ENCODE data around the gene THSD7A.

THSD7A gene, protein sequence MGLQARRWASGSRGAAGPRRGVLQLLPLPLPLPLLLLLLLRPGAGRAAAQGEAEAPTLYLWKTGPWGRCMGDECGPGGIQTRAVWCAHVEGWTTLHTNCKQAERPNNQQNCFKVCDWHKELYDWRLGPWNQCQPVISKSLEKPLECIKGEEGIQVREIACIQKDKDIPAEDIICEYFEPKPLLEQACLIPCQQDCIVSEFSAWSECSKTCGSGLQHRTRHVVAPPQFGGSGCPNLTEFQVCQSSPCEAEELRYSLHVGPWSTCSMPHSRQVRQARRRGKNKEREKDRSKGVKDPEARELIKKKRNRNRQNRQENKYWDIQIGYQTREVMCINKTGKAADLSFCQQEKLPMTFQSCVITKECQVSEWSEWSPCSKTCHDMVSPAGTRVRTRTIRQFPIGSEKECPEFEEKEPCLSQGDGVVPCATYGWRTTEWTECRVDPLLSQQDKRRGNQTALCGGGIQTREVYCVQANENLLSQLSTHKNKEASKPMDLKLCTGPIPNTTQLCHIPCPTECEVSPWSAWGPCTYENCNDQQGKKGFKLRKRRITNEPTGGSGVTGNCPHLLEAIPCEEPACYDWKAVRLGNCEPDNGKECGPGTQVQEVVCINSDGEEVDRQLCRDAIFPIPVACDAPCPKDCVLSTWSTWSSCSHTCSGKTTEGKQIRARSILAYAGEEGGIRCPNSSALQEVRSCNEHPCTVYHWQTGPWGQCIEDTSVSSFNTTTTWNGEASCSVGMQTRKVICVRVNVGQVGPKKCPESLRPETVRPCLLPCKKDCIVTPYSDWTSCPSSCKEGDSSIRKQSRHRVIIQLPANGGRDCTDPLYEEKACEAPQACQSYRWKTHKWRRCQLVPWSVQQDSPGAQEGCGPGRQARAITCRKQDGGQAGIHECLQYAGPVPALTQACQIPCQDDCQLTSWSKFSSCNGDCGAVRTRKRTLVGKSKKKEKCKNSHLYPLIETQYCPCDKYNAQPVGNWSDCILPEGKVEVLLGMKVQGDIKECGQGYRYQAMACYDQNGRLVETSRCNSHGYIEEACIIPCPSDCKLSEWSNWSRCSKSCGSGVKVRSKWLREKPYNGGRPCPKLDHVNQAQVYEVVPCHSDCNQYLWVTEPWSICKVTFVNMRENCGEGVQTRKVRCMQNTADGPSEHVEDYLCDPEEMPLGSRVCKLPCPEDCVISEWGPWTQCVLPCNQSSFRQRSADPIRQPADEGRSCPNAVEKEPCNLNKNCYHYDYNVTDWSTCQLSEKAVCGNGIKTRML (N-terminal part only)

DNA sequence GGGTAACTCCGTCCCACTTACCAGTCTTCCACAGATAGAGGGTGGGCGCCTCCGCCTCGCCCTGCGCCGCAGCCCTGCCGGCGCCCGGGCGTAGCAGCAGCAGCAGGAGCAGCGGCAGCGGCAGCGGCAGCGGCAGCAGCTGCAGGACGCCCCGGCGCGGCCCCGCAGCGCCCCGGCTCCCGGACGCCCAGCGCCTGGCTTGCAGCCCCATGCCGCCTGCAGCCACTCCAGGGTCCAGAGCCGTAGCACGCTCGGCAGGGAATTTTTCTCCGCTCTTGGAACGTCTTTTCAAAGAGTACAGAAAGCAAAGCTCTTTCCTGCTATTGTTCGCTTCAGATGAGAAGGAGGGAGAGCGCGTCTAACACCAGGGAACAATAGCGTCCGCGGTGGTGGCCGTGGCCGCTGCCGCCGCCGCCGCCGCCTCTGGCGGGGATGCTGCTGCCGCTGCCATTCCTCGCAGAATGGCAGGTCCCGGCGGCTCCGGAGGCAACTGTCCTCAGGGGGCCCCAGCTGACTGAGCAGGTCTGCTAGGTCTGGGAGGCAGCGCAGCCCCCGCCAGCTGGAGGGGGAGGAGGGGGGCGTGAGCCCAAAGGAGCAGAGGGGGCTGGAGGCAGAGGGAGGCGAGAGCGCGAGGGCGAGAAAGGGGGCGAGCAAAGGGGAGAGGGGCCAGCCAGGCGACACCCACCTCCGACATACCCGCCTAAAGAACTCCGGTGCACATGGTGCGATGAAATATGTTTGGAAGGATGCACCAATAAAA is at the start of gene THSD7A:
THSD7A (minus strand) TSS at position 463 of the 760 bp plus-strand sequence; CDS start at position 211, 252 bp downstream.
- peak; percentile 74 for DNase-seq

- no peak for DNase-seq
Measured at GRCh38 chr7:11881680-11882079, 49.7 kb upstream of the THSD7A start.

DNA sequence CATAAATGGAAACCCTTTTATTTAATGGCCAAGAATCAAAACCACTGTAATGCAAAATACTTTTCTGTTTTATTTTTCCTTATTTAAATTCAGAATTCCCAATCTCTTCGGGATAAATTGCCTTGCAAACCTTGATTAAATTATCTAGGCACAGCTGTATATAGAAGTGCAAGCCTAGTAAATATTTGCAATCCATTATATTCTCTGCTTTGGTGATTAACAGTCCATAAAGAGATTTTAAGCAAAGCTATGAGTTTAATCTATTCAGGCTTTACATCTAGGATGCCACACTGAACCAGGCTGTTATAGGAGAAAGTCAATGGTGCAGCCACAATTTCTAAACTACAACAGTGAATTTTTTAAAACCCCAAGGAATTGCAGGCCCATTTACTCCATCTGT is 43.6 kb upstream of the THSD7A start:
- DNase-seq = peak; percentile 15

DNA sequence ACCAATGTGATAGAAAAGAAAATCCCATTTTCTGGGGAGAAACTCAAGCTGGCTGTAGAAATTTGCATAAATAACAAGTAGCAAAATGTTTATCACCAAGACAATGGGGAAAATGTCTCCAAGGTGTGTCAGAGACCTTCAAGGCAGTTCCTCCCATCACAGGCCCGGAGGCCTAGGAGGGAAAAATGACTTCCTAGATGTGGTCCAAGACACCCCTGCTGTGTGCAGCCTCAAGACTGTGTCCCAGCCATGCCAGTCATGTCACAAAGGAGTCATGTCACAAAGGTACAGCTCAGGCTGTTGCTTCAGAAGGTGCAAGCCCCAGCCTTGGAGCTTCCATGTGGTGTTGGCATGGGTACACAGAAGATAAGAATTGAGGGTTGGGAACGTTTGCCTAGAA is 33.7 kb upstream of the THSD7A start:
- no peak for DNase-seq

DNA sequence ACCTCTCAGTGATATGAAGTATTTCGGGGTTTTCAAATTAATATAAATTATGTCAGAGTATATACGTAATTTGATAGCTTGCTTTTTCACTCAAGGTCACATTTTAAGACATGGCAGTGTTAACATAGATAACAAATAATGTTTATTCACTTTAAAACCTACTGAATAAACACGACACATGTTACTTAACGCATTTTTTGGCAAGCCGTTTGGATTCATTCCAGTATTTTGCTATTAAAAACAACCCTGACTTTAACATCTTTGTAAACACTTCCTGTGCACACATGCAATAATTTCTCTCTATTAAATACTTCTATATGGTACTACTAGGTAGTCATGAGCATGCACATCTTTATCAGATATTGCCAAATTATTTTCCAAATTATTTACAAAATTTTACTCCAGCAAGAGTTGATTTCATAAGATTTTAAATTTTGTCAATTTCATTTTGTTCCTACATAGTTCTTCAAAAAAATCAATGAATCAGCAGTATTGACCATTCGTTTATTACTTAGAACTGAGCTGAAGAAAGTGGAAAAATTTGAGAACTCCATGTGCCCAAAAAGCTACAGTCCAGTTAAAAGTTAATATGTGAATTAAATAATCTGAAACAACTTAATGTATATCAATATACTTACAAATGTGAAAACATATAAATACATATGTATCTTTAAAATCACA is 26.8 kb upstream of the THSD7A start:
- no peak for DNase-seq

DNA sequence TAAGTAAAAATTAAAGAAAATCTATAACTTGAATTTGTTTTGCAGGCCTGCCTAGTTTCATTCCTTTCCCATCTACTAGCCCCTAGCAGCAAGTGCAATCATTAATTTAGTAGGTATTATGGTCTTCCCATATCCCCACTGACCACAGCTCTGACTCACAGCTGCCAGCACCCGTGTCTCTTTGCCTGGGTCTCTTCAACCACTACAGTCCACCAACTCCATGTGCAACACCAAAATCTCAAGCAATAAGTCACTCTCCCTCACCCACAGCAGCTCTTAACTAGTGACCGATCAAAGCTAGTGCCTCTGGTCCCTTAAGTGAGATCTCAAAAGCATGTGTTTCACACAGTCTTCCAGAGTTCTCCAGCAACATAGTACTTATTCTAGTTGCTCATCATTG is 26.0 kb upstream of the THSD7A start:
- DNase-seq = no peak

DNA sequence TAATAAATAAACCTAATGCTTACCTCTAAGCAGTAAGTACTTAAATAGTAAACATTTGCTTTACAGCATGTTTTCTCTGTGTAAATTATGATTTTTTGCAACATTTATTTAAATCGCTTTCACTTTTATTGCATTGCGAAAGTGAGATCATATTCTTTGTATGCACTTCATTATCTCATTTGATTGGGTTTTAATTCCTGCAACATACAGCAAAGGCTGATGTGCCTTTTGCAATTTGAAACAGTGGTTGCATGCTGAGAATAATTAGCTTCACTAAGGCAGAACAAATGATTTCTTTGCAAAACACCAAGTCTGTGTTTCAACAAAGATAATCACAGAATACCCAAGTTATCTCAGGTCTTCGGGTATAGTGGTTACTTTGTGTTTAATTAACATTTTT is 16.3 kb upstream of the THSD7A start:
- peak; percentile 50 for DNase-seq

GRCh38 chr7:11847336-11847735 is 15.3 kb upstream of the THSD7A start:
- DNase-seq = peak; percentile 86

GRCh38 chr7:11846361-11846955 is 14.5 kb upstream of the THSD7A start:
- DNase-seq = no peak

- DNase-seq = no peak
Measured at GRCh38 chr7:11843113-11843765, 11.2 kb upstream of the THSD7A start.

DNA sequence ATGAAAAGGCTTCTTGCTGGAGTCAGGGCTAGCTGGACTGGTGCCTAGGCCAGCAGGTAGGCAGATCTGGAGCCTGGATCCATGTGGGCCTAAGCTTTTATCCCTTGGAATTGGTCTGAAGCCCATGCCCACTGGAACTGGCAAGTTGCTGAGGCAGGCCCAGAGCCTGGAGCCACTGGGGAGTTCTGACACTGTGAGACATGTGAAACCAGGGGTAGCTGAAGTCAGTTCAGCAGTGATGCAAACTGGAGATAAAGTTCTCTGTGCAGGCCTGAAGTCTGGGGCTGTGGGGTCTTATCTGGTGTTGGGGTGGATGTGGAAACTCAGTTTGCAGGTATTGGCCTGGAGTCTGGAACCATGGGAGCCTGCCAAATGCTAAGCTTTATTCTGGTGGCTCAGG is 9.7 kb upstream of the THSD7A start:
- DNase-seq = no peak

GRCh38 chr7:11835260-11835659 is 3.3 kb upstream of the THSD7A start:
- peak; percentile 3 for DNase-seq

DNA sequence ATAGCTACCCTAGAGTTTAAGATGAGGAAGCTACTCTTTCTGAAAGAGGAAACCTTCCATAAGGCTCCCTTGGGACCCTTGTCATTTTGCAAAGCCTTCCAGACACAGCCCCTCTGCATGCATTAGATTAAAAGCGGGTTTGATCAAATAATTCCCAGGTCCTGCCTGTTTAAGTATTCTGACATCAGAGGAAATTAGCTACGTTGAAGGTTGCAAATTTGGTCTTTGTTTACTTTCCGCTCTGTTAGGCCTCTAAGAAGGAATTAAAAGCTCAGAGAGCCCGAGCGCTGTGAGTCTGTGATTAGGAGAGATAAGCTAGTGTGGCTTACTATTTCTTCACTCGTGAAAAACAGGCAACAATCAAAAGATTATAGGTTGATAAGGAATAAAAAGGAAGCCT is 1.4 kb upstream of the THSD7A start:
- DNase-seq = peak; percentile 55

DNA sequence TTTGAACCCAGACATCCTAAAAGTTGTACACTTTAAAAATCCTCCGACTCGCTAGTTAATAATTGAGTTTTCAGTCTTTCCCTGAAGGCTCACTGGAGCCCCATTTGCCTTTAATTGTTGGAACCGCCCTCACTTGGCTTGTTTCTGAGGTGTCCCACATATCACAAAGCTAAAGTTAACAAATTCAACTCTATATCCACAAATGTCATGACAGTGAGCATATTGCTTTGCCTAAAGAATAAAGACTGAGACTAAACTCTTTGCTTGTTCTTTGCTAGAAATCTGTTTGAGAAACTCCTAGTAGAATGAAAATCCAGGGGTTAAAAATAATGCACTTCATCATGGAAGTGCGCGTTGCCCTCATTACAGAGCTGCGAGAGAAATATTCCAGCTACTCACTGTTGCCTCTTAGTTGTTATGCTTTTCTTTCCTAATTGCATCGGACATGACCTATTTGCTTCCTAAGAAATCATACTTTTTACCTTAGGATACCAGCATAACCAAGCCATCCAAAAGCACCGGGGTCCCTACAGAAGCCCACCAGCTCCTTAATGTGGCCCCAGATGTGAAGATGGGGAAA is 752 bp downstream of the THSD7A start:
- DNase-seq = peak; percentile 15

GRCh38 chr7:11830582-11831155 is 1.3 kb downstream of the THSD7A start:
- DNase-seq = no peak

- DNase-seq = no peak
Measured at GRCh38 chr7:11829954-11830353, 2.0 kb downstream of the THSD7A start.

DNA sequence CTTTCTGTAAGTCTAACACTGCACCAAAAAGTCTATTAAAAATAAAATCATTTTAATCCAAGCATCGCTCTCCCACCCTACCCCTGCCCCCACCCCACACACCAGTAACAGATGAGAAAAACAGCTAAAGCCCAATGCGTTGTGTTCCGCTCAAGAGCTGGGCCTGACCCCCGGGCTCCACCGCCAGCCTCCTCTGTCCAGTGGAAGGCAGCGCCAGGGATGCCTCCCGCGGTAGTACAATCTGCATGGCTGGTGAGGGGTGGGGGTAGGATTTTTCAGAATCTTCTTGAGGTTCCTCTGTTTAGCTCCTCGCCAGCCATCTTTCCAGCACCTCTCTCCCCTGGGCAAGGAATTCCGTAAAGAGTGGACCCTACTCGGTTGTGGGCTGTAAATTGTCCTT is 12.1 kb downstream of the THSD7A start:
- DNase-seq = no peak

- DNase-seq = no peak
Measured at GRCh38 chr7:11819271-11819670, 12.7 kb downstream of the THSD7A start.

- DNase-seq = no peak
Measured at GRCh38 chr7:11818281-11818680, 13.7 kb downstream of the THSD7A start.

DNA sequence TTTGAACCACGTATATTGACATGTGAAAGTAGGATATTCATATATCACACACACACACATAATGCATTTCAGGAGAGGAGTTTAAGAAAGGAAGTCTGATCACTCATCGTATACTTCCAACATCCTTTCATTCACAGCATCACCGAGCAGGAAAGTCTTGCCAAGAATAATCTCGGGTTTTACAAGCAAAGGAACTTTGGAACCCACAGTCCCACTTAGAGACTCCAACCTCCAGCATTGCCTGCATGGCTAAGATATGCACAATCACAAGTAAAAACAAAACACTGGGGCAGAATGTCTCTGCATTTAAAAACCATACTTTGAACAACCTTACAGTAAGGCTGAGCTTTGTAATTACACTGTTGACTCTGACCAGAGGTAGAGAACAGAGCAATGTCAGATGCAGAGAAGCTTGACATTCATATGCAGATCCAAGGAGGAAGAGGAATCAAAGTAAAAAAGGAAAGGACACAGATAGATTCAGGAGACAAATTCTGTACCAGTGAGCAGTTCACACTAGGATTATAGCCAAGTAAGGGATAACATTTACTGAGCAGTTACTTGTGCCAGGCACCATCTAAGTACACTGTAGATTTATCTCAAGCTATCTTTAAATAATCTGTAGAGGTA is 14.8 kb downstream of the THSD7A start:
- DNase-seq = no peak
